Osteocyte (in vitro differentiated cells): Measurements from ENCODE around the gene PPP1R26. TPM values are rescaled to one million over a fixed set of nuclear protein-coding genes. Genes with fewer than 3 reads are reported as not detected.

Source experiments
- DNase-seq: peaks from one replicate; pipeline ENCODE4 v3.0.0; 2021; ENCODE audit warnings: mixed read lengths; ENCODE audit not compliant: unreplicated experiment; ENCODE audit errors: extremely low spot score
- H3K27ac Mint-ChIP-seq: one replicate; pipeline ENCODE4 v1.8.0; 2021; ENCODE audit warnings: mild to moderate bottlenecking, mixed read lengths; ENCODE audit not compliant: unreplicated experiment
- H3K27me3 Mint-ChIP-seq: one replicate; pipeline ENCODE4 v1.8.0; 2021; ENCODE audit warnings: mixed read lengths; ENCODE audit not compliant: unreplicated experiment
- H3K36me3 Mint-ChIP-seq: one replicate; pipeline ENCODE4 v1.8.0; 2021; ENCODE audit warnings: mixed read lengths; ENCODE audit not compliant: unreplicated experiment
- H3K4me1 Mint-ChIP-seq: one replicate; pipeline ENCODE4 v1.8.0; 2021; ENCODE audit warnings: mixed read lengths; ENCODE audit not compliant: unreplicated experiment
- H3K4me3 Mint-ChIP-seq: one replicate; pipeline ENCODE4 v1.8.0; 2021; ENCODE audit warnings: mild to moderate bottlenecking, moderate library complexity, mixed read lengths; ENCODE audit not compliant: unreplicated experiment
- H3K9me3 Mint-ChIP-seq: one replicate; pipeline ENCODE4 v1.8.0; 2021; ENCODE audit warnings: mixed read lengths; ENCODE audit not compliant: unreplicated experiment
- CTCF ChIP-seq: fragments of 200-600 bp; sonication (generic); IDR thresholded peaks from 2 replicates; pipeline ENCODE4 v1.5.0; 2021; ENCODE audit warnings: antibody characterized with exemption, mild to moderate bottlenecking, moderate library complexity
- total RNA-seq: library from RNA; stranded (reverse); gene quantifications from 2 replicates; pipeline ENCODE4 v1.2.1, GENCODE V29; 2021

Gene PPP1R26
- total RNA-seq, 1 donor from 2014 or later: 21.1 TPM

- Mint-ChIP-seq H3K27me3 (no peaks in the 10 kb centered on the region), H3K4me1 (peaks cover 2% of the 10 kb centered on the region), H3K4me3 (no peak overlapping the region), H3K9me3 (no peaks in the 10 kb centered on the region), H3K36me3 (no peaks in the 10 kb centered on the region), H3K27ac (no peak overlapping the region)
- TF ChIP-seq CTCF: no peak
- DNase-seq: no peak
Observed at GRCh38 chr9:135494791-135495559, 15.4 kb downstream of the PPP1R26 start.

- no peak for TF ChIP-seq CTCF
- DNase-seq: no peak
- H3K27ac Mint-ChIP-seq: no peak overlapping the region
- H3K4me1 Mint-ChIP-seq: peaks cover 12% of the 10 kb centered on the region
- H3K27me3 Mint-ChIP-seq: no peaks in the 10 kb centered on the region
- no peak overlapping the region for H3K4me3 Mint-ChIP-seq
- no peaks in the 10 kb centered on the region for H3K9me3 Mint-ChIP-seq
- peaks cover 7% of the 10 kb centered on the region for H3K36me3 Mint-ChIP-seq
Observed at GRCh38 chr9:135498381-135499126, 19.0 kb downstream of the PPP1R26 start.

- peak overlapping the region; percentile 94 for H3K4me3 Mint-ChIP-seq
- H3K4me1 Mint-ChIP-seq: peaks cover 12% of the 10 kb centered on the region
- H3K9me3 Mint-ChIP-seq: no peaks in the 10 kb centered on the region
- no peak for TF ChIP-seq CTCF
- H3K27ac Mint-ChIP-seq: no peak overlapping the region
- peaks cover 11% of the 10 kb centered on the region for H3K36me3 Mint-ChIP-seq
- no peaks in the 10 kb centered on the region for H3K27me3 Mint-ChIP-seq
- peak; percentile 95 for DNase-seq
Observed at GRCh38 chr9:135499326-135500070, 19.9 kb downstream of the PPP1R26 start.

DNA sequence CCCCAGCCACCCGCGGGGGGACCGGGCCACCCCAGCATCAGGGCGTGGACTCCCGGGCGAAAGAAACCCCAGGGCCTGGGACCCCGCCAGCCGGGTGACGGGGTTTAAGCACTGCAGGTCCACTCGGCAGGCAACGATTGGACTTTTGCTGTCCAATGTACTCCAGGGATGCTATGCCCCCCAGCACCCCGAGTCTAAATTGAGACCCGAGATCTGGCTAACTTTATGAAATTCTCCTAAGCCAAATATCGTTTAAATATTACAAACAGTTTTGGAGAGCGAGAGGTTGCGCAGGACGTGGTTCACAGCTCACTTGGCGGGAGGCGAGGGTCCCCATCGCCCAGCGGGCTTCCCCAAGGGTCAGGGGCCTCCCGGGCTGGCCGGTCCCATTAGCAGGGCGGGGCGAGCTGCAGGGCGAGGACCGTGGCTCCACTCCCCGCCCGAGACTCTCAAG, 20.5 kb downstream of the PPP1R26 start:
- H3K27me3 Mint-ChIP-seq: no peaks in the 10 kb centered on the region
- H3K4me3 Mint-ChIP-seq: peak overlapping the region; percentile 94
- H3K9me3 Mint-ChIP-seq: no peaks in the 10 kb centered on the region
- peaks cover 12% of the 10 kb centered on the region for H3K4me1 Mint-ChIP-seq
- peaks cover 14% of the 10 kb centered on the region for H3K36me3 Mint-ChIP-seq
- H3K27ac Mint-ChIP-seq: no peak overlapping the region
- no peak for DNase-seq
- TF ChIP-seq CTCF: no peak
